Karpas-422 (cell line): ENCODE results near the gene SACS. TPM values are rescaled to one million over a fixed set of nuclear protein-coding genes. Genes with fewer than 3 reads are reported as not detected.

Source experiments
- DNase-seq: peaks from one replicate; pipeline ENCODE4 v3.0.0-alpha.2; 2015
- H2AFZ ChIP-seq: fragments of 200-600 bp; sonication (generic); 2 replicates; pipeline ENCODE4 v1.6.1; 2014; ENCODE audit warnings: antibody characterized with exemption, low read length, mixed read lengths
- H3K27ac ChIP-seq: fragments of 200-600 bp; sonication (generic); 2 replicates; pipeline ENCODE4 v1.5.1; 2014; ENCODE audit warnings: mild to moderate bottlenecking, low read length, moderate library complexity
- H3K27me3 ChIP-seq: fragments of 200-600 bp; sonication (generic); 2 replicates; pipeline ENCODE4 v1.6.1; 2014; ENCODE audit warnings: low read length, mixed read lengths
- H3K36me3 ChIP-seq: fragments of 200-600 bp; sonication (generic); 2 replicates; pipeline ENCODE4 v1.6.1; 2014; ENCODE audit warnings: low read length, mixed read lengths; ENCODE audit not compliant: insufficient read depth
- H3K4me1 ChIP-seq: fragments of 200-600 bp; sonication (generic); 2 replicates; pipeline ENCODE4 v1.6.1; 2014; ENCODE audit warnings: mild to moderate bottlenecking, low read length, mixed read lengths
- H3K4me2 ChIP-seq: fragments of 200-600 bp; sonication (generic); 2 replicates; pipeline ENCODE4 v1.6.1; 2014; ENCODE audit warnings: low read length, low read depth, mild to moderate bottlenecking; ENCODE audit not compliant: poor library complexity, severe bottlenecking
- H3K4me3 ChIP-seq: fragments of 200-600 bp; sonication (generic); 2 replicates; pipeline ENCODE4 v1.5.1; 2014; ENCODE audit warnings: mild to moderate bottlenecking, antibody characterized with exemption, low read length, mixed read lengths
- H3K79me2 ChIP-seq: fragments of 200-600 bp; sonication (generic); 2 replicates; pipeline ENCODE4 v1.6.1; 2014; ENCODE audit warnings: mild to moderate bottlenecking, low read length, mixed read lengths
- H3K9ac ChIP-seq: fragments of 200-600 bp; sonication (generic); 2 replicates; pipeline ENCODE4 v1.6.0; 2014; ENCODE audit warnings: low read length
- H3K9me2 ChIP-seq: fragments of 200-600 bp; sonication (generic), shearing (Covaris generic); replicated peaks from 2 replicates; pipeline ENCODE4 v1.6.0; 2014; ENCODE audit warnings: mild to moderate bottlenecking, low read length, moderate library complexity; ENCODE audit not compliant: insufficient read depth
- H3K9me3 ChIP-seq: fragments of 300-700, 200-600 bp; sonication (generic); 2 replicates; pipeline ENCODE4 v1.6.1; 2014; ENCODE audit warnings: low read length, mixed read lengths
- H4K20me1 ChIP-seq: fragments of 200-600 bp; sonication (generic); 2 replicates; pipeline ENCODE4 v1.6.1; 2014; ENCODE audit warnings: mild to moderate bottlenecking, antibody characterized with exemption, low read length, low read depth; ENCODE audit not compliant: insufficient read depth
- total RNA-seq: library from RNA; depleted of rRNA; stranded (reverse); fragments of >200 nt; shearing (Covaris generic); gene quantifications from 2 replicates; pipeline ENCODE4 v1.2.3, GENCODE V29; 2014; ENCODE audit warnings: low replicate concordance

SACS gene
- total RNA-seq, 1 experiment from 2014 or later = 37.5 TPM

GRCh38 chr13:23468811-23469210 is 35.3 kb upstream of the SACS start:
- Histone ChIP-seq H3K79me2 (no peaks in the 10 kb centered on the region), H3K27ac (peak overlapping the region; percentile 83), H3K4me3 (no peak overlapping the region)

DNA sequence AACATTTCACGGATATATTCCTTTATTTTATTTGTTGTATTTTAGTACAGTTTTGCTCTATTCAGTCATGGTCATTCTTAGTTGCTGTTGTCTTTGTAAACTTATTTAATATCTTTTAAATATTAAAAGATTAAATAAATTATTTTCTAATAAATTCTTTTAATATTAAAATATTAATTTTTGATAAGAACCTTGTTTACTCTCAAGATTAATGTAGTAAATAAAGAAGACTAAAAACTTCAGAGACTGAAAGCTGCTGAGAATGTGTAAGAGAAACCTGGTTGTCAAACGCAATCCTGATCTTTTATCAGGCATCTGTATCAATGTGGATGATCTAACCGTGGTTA is 34.4 kb upstream of the SACS start:
- Histone ChIP-seq H3K9me2 (no peaks in the 10 kb centered on the region), H3K9ac (no peak overlapping the region)

More at GRCh38 chr13:23468811-23469210, 35.3 kb upstream of the SACS start:
- Histone ChIP-seq H2AFZ (no peak overlapping the region), H3K4me2 (peak overlapping the region; percentile 57), H3K36me3 (no peaks in the 10 kb centered on the region), H3K4me1 (peaks cover 53% of the 10 kb centered on the region), H3K9ac (peak overlapping the region; percentile 38; the same call in 1 of the 2 replicates), H3K9me3 (no peaks in the 10 kb centered on the region), H4K20me1 (no peaks in the 10 kb centered on the region), H3K9me2 (no peaks in the 10 kb centered on the region), H3K27me3 (no peaks in the 10 kb centered on the region)
- DNase-seq = no peak

GRCh38 chr13:23467048-23467931 is 33.8 kb upstream of the SACS start:
- DNase-seq = no peak
- Histone ChIP-seq H3K4me1 (peaks cover 68% of the 10 kb centered on the region), H3K4me2 (peak overlapping the region; percentile 63), H4K20me1 (no peaks in the 10 kb centered on the region), H3K27ac (peak overlapping the region; percentile 17; the same call in 1 of the 2 replicates), H3K36me3 (no peaks in the 10 kb centered on the region), H3K79me2 (no peaks in the 10 kb centered on the region), H2AFZ (no peak overlapping the region), H3K9me3 (no peaks in the 10 kb centered on the region), H3K9me2 (no peaks in the 10 kb centered on the region), H3K27me3 (no peaks in the 10 kb centered on the region), H3K4me3 (no peak overlapping the region), H3K9ac (peak overlapping the region; percentile 31; the same call in 1 of the 2 replicates)

More for the DNA sequence above, 34.4 kb upstream of the SACS start:
- H3K4me1 ChIP-seq = peaks cover 62% of the 10 kb centered on the region
- H3K79me2 ChIP-seq = no peaks in the 10 kb centered on the region
- H3K36me3 ChIP-seq = no peaks in the 10 kb centered on the region
- no peaks in the 10 kb centered on the region for H3K9me3 ChIP-seq
- no peak overlapping the region for H3K4me2 ChIP-seq
- H3K27ac ChIP-seq = no peak overlapping the region
- no peaks in the 10 kb centered on the region for H4K20me1 ChIP-seq
- no peak for DNase-seq
- no peak overlapping the region for H3K4me3 ChIP-seq
- no peaks in the 10 kb centered on the region for H3K27me3 ChIP-seq
- no peak overlapping the region for H2AFZ ChIP-seq

DNA sequence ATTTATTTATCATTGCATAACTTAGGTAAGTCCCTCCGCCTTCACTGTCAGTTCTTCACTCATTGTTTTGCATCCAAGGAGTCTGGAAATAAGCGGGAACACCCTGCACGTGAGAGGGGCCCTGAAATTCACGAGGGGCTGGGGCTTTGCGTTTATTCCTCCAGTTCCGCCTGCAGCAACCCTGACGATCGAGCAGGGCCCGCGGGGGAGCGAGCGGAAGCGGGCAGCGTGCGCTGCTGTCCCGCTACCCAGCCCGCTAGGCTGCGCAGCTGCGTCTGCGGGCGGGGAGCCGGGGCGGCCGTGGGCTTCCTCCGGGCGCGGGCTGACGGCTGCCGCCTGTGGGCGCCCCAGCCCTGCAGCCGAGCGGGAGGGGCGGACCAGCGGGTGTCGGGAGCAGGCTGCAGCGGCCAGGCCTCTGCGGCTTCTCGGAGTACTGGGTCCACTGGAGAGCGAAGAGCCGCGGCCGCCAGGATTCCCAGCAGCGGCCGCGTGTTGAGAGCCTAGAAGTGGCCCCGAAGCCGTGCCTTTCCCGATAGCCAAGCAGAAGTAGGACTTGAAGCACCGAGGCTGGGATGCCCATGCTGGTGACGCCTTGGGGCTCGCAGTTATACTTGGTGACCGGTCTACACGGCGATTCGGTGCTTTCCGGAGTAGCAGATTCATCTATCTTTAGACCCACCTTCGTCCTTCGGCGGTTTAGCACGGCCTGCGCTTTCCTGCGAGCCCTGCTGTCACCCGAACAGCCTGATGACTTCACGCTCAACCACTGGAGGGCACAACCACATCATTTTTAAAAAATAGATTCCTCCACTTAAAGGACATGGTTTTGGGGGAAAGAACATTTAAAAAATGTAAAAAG is 32.9 kb upstream of the SACS start:
- H3K36me3 ChIP-seq = no peaks in the 10 kb centered on the region
- H3K9me3 ChIP-seq = no peaks in the 10 kb centered on the region
- H3K27me3 ChIP-seq = no peaks in the 10 kb centered on the region
- H2AFZ ChIP-seq = peak overlapping the region; percentile 78
- DNase-seq = peak; percentile 91
- H3K27ac ChIP-seq = peak overlapping the region; percentile 60
- H3K9ac ChIP-seq = peak overlapping the region; percentile 61
- H3K9me2 ChIP-seq = no peaks in the 10 kb centered on the region
- H3K79me2 ChIP-seq = no peaks in the 10 kb centered on the region
- peak overlapping the region; percentile 63 for H3K4me2 ChIP-seq
- H3K4me1 ChIP-seq = peaks cover 72% of the 10 kb centered on the region
- peak overlapping the region; percentile 52; the same call in 1 of the 2 replicates for H3K4me3 ChIP-seq
- H4K20me1 ChIP-seq = no peaks in the 10 kb centered on the region

DNA sequence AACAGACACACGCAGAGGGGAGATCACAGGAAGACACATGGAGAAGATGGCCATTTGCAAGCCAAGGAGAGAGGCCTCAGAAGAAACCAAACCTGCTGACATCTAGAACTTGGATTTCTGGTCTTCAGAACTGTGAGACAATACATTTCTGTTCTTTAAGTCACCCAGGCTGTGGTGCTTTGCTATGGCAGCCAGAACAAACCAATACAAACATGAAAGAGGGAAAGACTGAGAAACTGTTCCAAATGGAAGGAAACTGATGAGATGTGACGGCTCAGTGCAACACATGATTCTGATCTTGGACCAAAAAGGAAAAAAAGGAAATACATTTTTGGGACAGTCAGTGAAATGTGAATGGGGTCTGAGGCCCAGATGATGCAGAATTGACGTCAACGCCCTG is 30.2 kb upstream of the SACS start:
- Histone ChIP-seq H3K9me3 (no peaks in the 10 kb centered on the region), H3K4me3 (no peak overlapping the region), H3K9ac (no peak overlapping the region), H3K27me3 (no peaks in the 10 kb centered on the region), H3K9me2 (no peaks in the 10 kb centered on the region), H2AFZ (peak overlapping the region; percentile 93; the same call in 1 of the 2 replicates), H3K4me2 (no peak overlapping the region), H3K27ac (peak overlapping the region; percentile 92; the same call in 1 of the 2 replicates), H3K36me3 (no peaks in the 10 kb centered on the region), H3K79me2 (no peaks in the 10 kb centered on the region), H4K20me1 (no peaks in the 10 kb centered on the region), H3K4me1 (peaks cover 72% of the 10 kb centered on the region)
- no peak for DNase-seq

DNA sequence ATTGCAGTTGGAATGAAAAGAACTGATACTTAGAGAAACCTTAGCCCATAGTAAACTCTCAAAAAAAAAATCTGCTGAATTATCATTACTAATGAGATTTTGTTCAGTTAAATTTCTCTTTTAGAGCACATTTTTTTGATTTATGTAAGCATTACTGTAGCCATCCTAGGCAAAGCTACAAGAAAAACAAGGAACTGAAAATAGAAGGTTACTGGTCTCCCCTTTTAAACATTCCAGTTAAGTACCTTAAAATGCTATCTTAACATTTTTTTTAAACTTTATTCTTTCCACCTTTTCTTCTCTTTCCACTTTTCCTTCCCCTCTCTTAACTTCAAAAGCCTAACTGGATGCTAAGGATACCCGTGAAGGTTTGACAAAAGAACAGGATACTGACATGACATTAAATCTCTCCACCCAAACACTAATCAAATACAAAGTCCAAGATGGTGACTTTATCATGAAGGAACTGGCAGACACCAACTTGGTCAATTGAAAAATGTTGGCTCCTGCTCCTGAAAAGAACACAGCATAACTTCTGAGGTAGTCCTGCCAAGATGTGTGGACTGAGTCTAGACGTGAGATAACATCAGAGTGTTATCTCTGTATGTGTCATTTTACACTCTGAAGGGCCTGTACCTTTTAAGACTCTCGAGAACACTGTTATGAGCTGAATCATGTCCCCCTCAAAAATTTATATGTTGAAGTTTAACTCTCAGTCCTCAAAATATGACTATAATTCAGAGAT is 29.5 kb upstream of the SACS start:
- H2AFZ ChIP-seq = peak overlapping the region; percentile 93
- H4K20me1 ChIP-seq = no peaks in the 10 kb centered on the region
- peaks cover 75% of the 10 kb centered on the region for H3K4me1 ChIP-seq
- no peak overlapping the region for H3K9ac ChIP-seq
- no peaks in the 10 kb centered on the region for H3K27me3 ChIP-seq
- DNase-seq = no peak
- no peaks in the 10 kb centered on the region for H3K79me2 ChIP-seq
- no peaks in the 10 kb centered on the region for H3K9me2 ChIP-seq
- H3K9me3 ChIP-seq = no peaks in the 10 kb centered on the region
- peak overlapping the region; percentile 4 for H3K4me2 ChIP-seq
- H3K36me3 ChIP-seq = no peaks in the 10 kb centered on the region
- H3K4me3 ChIP-seq = no peak overlapping the region
- peak overlapping the region; percentile 92 for H3K27ac ChIP-seq

DNA sequence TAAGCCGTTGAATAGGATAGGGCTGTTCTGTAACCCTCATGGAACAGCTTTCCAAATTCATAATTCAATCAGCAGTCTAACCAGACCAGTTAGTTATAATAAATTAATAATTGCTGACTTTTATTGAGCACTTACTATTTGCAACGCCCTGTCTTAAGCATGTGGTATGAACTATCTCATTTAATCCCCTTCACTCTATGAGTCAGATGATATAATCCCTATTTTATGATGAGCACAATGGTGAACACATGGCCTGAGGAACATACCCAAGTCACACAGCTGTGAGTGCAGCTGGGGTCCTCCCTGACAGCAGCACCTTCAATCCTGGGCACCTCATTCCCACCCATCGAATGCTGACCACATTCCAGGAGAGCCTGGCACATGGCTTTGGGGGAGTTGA is 28.0 kb upstream of the SACS start:
- no peak overlapping the region; the same call in 1 of the 2 replicates for H2AFZ ChIP-seq
- no peak overlapping the region for H3K4me3 ChIP-seq
- peak overlapping the region; percentile 92 for H3K27ac ChIP-seq
- no peak for DNase-seq
- no peak overlapping the region for H3K4me2 ChIP-seq
- no peaks in the 10 kb centered on the region for H3K9me3 ChIP-seq
- peaks cover 67% of the 10 kb centered on the region for H3K4me1 ChIP-seq
- no peak overlapping the region for H3K9ac ChIP-seq
- no peaks in the 10 kb centered on the region for H3K79me2 ChIP-seq
- no peaks in the 10 kb centered on the region for H3K9me2 ChIP-seq
- H4K20me1 ChIP-seq = no peaks in the 10 kb centered on the region
- no peaks in the 10 kb centered on the region for H3K36me3 ChIP-seq
- no peaks in the 10 kb centered on the region for H3K27me3 ChIP-seq
